Measurements from ENCODE around the gene CNTNAP5.

CNTNAP5 gene

DNA sequence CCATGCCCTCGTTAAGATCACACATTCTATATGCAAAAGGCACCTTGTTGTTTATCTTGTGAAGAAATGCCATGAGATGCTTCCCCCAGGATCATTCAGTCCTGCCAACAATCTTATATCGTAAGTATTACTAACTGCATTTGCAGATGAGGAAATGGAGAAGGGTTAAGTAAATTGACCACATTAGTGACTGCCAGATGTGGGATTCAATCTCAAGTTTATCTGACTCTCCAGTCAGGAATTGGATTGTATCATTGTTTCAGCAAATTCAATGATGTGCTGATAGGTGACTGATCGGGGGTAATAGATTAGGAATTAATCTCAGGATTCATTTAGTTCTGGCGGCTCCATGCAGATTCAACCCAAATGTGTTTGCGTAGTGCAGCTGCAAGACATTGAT is 106.2 kb downstream of the CNTNAP5 start:
- Histone ChIP-seq H3K4me2 (ENCODE audit: low read depth, low read length) (no peak overlapping the region), H3K27ac (ENCODE audit: low read length) (no peak overlapping the region), H3K4me1 (ENCODE audit: low read length) (no peaks in the 10 kb centered on the region), H3K27me3 (replicated peaks; ENCODE audit: insufficient read depth, low read length) (no peaks in the 10 kb centered on the region), H3K9me2 (replicated peaks; ENCODE audit: insufficient read depth, low read length) (no peaks in the 10 kb centered on the region), H3K9me3 (replicated peaks; ENCODE audit: insufficient read depth, low read length) (no peaks in the 10 kb centered on the region), H2AFZ (ENCODE audit: low read length) (no peak overlapping the region), H3K9ac (ENCODE audit: low read length) (no peak overlapping the region), H4K20me1 (ENCODE audit: insufficient read depth, low read length) (no peaks in the 10 kb centered on the region), H3K36me3 (replicated peaks; ENCODE audit: insufficient read depth, low read length) (no peaks in the 10 kb centered on the region), H3F3A (ENCODE audit: insufficient read depth, low read length) (no peaks in the 10 kb centered on the region), H3K79me2 (ENCODE audit: low read length) (no peaks in the 10 kb centered on the region), H3K4me3 (ENCODE audit: low read length) (no peak overlapping the region)
- DNase-seq: no peak
- TF ChIP-seq EZH2phosphoT487 (IDR thresholded peaks at IDR 0.05; ENCODE audit: low read length): no peak
- TF ChIP-seq, protein P1, sequence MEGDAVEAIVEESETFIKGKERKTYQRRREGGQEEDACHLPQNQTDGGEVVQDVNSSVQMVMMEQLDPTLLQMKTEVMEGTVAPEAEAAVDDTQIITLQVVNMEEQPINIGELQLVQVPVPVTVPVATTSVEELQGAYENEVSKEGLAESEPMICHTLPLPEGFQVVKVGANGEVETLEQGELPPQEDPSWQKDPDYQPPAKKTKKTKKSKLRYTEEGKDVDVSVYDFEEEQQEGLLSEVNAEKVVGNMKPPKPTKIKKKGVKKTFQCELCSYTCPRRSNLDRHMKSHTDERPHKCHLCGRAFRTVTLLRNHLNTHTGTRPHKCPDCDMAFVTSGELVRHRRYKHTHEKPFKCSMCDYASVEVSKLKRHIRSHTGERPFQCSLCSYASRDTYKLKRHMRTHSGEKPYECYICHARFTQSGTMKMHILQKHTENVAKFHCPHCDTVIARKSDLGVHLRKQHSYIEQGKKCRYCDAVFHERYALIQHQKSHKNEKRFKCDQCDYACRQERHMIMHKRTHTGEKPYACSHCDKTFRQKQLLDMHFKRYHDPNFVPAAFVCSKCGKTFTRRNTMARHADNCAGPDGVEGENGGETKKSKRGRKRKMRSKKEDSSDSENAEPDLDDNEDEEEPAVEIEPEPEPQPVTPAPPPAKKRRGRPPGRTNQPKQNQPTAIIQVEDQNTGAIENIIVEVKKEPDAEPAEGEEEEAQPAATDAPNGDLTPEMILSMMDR (IDR thresholded peaks at IDR 0.05; ENCODE audit: low read length): no peak
- no peak for TF ChIP-seq EZH2 (optimal IDR thresholded peaks at IDR 0.05; ENCODE audit: low read depth, low read length)

DNA sequence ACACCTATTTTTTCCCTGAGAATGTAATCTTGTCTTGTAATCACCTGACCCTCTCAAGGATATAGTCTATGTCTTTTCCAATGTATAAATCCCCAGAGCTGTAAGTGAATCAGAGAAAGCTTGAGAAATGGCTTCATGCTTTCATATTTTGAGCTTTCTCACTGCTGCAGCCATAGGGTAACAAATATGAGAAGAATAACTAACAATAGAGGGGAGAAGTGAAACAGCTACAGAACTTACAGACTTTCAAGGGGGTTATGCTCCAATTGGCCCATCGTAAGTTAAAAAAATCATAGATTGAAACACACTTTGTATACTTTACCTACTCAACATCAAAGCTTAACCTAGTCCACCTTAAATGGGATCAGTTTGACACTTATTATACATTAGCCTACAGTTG is 111.0 kb downstream of the CNTNAP5 start:
- Histone ChIP-seq H3K4me1 (ENCODE audit: low read length) (no peaks in the 10 kb centered on the region), H3K9ac (ENCODE audit: low read length) (no peak overlapping the region), H3K79me2 (ENCODE audit: low read length) (no peaks in the 10 kb centered on the region), H3K9me3 (replicated peaks; ENCODE audit: insufficient read depth, low read length) (no peaks in the 10 kb centered on the region), H3K36me3 (replicated peaks; ENCODE audit: insufficient read depth, low read length) (no peaks in the 10 kb centered on the region), H3K4me2 (ENCODE audit: low read depth, low read length) (no peak overlapping the region), H3F3A (ENCODE audit: insufficient read depth, low read length) (no peaks in the 10 kb centered on the region), H3K27ac (ENCODE audit: low read length) (no peak overlapping the region), H3K27me3 (replicated peaks; ENCODE audit: insufficient read depth, low read length) (no peaks in the 10 kb centered on the region), H4K20me1 (ENCODE audit: insufficient read depth, low read length) (no peaks in the 10 kb centered on the region), H2AFZ (ENCODE audit: low read length) (no peak overlapping the region), H3K9me2 (replicated peaks; ENCODE audit: insufficient read depth, low read length) (no peaks in the 10 kb centered on the region), H3K4me3 (ENCODE audit: low read length) (no peak overlapping the region)
- DNase-seq: no peak
- no peak for TF ChIP-seq EZH2phosphoT487 (IDR thresholded peaks at IDR 0.05; ENCODE audit: low read length)
- no peak for TF ChIP-seq EZH2 (optimal IDR thresholded peaks at IDR 0.05; ENCODE audit: low read depth, low read length)
- TF ChIP-seq, protein P1 (IDR thresholded peaks at IDR 0.05; ENCODE audit: low read length): no peak

DNA sequence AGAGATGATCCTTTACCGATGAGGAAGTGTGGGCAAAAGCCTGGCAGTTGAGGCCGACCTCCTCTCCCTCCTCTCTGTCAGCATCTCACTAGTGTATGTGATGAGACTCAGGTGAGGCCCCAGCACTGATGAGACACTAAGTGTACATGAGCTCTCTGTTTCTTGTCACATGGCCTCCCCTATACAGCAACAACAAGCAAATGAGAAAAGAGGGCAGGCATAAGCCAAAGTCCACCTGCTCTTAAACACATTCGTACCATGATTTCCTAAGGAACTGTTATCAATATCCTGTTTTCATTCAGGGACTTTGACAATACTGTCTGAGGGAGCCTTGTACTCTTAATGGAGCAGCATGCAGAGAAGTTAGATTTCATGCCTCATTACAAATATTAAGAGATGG is 113.0 kb downstream of the CNTNAP5 start:
- DNase-seq: no peak
- Histone ChIP-seq H3K9me3 (replicated peaks; ENCODE audit: insufficient read depth, low read length) (no peaks in the 10 kb centered on the region), H3K4me3 (ENCODE audit: low read length) (no peak overlapping the region), H3K9ac (ENCODE audit: low read length) (no peak overlapping the region), H2AFZ (ENCODE audit: low read length) (no peak overlapping the region), H3F3A (ENCODE audit: insufficient read depth, low read length) (no peaks in the 10 kb centered on the region), H4K20me1 (ENCODE audit: insufficient read depth, low read length) (no peaks in the 10 kb centered on the region), H3K9me2 (replicated peaks; ENCODE audit: insufficient read depth, low read length) (no peaks in the 10 kb centered on the region), H3K4me2 (ENCODE audit: low read depth, low read length) (no peak overlapping the region), H3K27me3 (replicated peaks; ENCODE audit: insufficient read depth, low read length) (no peaks in the 10 kb centered on the region), H3K79me2 (ENCODE audit: low read length) (no peaks in the 10 kb centered on the region), H3K4me1 (ENCODE audit: low read length) (no peaks in the 10 kb centered on the region), H3K27ac (ENCODE audit: low read length) (no peak overlapping the region), H3K36me3 (replicated peaks; ENCODE audit: insufficient read depth, low read length) (no peaks in the 10 kb centered on the region)
- TF ChIP-seq EZH2 (optimal IDR thresholded peaks at IDR 0.05; ENCODE audit: low read depth, low read length) (no peak), EZH2phosphoT487 (IDR thresholded peaks at IDR 0.05; ENCODE audit: low read length) (no peak)
- TF ChIP-seq, protein P1 (IDR thresholded peaks at IDR 0.05; ENCODE audit: low read length): no peak

All from MM.1S (cell line).